Stimulated activated CD8-positive, alpha-beta memory T cell treated with anti-CD3 and anti-CD28 coated beads, Interleukin-4, amount 100 ng/mL, for 48 hours (primary cell): ENCODE results near the gene ALK.

ENCODE experiments used
- DNase-seq: peaks from one replicate; pipeline ENCODE4 v3.0.0-alpha.2; 2020

The ALK gene

DNA sequence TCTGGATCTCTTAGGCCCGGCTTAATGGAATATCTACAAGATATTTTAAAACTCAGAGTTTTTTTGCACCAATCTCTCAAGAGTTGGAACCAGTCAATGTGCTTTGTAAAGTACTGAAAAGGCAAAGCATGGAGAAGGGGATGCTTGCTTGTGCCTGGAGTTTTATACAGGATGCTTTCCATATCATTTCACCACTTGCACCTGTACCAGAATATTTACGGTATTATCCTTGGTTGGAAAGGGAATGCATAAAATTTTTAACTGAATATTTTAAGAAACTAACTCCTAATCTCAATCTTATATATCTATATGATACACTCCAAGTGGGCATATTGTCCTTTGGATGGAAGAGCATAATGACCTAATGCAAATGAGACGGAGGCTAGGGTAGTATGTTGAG is 487.5 kb downstream of the ALK start:
- DNase-seq = no peak

DNA sequence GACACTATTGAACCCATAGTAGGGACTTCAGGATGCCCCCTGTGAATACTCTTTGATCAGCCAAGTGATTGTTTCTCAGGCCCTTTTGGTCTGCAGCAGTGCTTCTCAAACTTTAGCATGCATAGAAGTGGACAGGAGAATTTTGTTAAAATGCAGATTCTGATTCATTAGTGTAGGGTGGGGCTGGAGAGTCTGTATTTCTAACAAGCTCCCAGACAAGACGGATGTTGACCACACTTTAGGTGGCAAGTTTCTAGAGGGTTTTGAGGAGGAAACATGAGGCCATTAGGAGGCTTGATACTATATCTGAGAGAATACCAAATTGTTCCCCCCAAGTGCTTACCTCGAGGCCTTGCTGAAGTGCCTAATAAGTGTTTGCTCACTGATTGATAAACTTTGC is 488.3 kb downstream of the ALK start:
- DNase-seq = no peak

DNA sequence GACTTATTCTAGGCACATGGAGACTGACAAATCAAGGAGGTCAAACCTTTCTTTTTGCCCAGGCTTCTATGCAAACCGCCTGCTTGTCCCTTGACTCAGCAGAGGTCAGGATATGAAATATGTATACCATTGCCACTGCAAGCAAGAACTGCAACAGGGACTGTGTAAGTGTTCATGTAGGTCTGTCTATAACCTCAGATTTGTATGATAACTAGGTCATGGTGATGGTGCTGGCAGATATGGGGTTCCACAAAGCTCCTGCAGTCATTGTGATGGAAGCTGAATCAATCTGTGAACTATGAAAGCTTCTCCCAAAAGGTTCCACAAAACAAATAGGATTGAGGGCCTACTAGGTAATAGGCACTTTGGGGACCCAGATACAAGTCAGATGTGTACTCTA is 489.9 kb downstream of the ALK start:
- DNase-seq = no peak

DNA sequence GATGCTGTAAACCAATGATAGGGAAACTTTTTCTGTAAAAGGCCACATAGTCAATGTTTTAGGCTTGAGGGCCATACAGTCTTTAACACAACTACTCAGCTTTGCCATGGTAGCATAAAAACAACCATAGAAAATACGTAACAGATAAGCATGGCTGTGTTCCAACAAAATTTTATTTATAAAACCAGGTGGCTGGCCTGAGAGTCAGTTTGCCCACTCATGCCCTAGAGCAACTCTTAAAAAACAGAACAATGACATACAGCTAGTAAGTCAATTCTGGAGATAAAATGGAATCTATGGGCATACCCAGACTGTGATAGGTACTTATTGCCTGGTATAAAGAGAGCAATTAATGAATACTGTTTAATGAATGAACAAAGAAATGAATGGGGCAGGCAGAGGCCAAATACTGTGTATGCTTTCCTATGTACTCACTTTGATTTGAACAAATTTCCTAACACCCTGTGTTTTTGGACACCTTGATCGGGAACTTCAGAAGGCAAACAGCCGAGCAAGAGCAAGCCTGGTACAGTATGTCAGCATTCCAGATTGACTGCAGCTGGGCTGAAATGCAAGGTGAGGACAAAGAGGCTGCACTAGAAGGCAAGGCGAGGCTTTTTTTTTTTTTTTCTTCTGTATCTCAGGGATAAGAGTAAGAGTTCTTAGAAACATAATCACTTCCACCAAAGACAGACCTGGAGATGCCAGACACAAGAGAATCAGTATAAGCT is 490.8 kb downstream of the ALK start:
- DNase-seq = no peak

DNA sequence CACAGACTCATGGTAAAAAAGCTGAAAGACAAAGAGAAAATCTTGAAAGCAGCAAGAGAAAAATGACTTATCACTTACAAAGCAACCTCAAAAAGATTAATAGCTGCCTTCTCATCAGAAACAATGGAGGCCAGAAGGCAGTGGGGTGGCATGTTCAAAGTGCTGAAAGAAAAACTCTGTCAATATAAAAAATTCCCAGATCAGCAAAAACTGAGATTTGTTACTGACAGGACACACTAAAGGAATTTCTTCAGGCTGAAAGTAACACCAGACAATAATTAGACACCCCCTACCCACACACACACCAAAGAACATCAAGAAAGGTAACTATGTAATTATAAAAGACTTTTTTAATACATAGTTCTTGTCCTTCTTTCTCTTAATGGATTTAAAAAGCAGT is 495.0 kb downstream of the ALK start:
- no peak for DNase-seq

DNA sequence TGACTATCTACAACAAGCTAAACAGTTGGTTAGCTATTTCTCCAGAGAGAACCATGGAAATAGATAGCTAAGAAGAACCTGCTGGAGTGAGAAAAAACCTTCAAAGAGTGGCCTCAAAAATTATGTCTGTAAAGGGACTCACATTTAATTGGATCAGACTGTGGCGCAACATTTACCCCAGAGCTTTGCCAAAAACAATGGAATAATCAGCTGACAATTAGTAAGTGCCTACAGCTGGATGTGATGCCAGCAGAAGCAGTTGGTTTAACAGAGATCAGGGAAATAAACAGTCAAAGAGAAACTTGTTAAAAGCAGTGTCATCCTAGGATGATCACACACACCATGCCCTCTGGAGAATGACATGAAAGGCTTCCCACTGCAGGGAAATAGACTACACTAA is 495.5 kb downstream of the ALK start:
- DNase-seq = no peak

DNA sequence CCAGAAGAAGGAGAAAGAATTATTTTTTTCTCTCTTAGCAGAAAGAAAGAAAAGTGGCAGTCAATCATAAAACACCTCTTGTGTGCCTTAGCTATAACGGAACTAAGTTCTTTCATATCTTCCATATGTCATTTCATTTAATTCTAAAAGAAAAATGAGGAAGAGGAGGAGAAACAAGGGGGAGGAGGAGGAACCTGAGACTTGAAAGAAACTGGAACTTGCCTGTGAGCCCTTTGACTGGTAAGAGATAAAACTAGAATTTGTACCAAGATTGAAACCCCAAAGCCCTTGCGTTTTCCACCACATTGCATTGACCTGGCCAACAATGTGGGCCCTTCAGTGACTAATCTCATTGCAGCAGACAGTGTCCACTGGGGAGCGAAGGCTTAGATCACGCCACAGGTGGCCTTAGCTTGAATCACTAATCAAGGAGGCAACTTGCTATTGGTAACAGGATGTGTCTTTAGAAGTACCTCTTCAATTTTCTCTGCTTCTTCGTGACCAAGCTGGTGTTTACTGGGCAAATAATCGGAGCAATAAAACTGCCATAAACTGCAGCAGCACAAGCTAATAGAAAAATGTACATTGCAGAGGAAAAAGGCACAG is 498.2 kb downstream of the ALK start:
- no peak for DNase-seq

DNA sequence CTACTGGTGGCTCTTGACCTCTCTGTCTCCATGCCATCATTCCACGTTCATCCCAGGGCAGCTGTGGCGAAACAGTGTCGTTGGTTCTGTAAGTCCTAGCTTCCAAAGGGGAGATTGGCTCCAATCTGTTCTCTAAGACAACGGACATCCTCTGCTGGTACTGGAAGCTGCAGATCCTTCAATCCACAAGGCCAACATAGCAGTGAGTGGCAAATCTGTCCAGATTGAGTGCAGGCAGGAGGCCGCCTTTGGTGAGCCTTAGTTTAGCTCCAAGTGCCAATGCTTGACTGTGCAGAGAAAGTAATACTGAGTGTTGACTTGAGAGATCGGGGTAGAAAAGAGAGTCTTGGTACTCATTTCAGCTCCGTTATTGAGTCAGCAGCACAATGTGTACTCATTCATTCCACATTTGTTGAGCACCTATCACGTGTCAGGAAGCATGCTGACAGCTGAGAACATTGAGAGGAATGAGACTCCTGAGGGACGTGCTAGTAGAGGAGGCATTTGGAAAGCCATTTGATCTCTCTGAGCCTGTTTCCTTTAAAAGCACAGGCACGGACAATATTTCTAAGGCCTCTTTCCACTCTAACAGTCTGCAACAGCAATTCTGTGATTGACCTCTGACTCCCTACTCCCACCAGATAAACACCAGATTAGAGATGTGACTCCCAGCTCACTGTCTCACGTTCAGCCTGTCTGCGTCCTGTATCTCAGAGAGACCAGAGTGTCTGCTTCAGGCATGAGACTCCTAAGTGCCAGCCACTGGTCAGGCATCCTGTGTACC is 500.2 kb downstream of the ALK start:
- DNase-seq = no peak

DNA sequence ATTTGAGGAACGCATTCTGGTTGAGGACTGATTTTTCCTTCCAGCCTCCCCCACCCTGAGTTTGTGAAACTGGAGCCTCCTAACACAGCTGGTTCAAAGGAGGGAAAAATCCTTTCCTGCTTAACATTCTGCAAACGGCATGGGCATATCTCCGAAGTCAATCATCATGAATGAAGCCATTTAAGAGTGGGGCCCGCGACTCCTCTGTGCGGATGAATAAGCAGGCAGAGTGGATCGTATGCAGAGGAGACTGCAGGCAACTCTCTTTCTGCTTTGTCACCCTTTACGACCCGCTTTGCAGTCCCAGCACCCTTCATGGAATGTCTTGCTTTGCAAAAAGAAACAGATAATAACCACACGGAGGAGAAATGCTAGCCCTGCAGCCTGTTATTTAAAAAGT is 500.9 kb downstream of the ALK start:
- DNase-seq = no peak

DNA sequence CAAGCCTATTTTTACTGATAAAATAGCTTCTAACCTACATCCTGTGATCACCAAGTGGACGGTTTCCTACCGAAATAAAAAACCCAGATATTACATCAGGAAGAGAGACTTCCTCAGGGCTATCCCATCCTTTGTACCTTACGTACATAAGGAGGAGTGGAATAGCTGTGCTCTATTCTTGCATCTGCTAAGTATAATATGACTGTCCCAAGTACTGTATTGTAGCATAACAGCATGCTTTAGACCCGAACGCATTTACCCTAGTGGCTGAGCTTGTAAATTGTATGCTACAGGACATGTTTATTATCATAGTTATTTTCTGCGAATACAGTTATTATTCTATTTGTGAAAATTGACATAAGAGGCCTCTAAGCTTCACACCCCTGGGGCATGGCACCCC is 503.8 kb downstream of the ALK start:
- no peak for DNase-seq

DNA sequence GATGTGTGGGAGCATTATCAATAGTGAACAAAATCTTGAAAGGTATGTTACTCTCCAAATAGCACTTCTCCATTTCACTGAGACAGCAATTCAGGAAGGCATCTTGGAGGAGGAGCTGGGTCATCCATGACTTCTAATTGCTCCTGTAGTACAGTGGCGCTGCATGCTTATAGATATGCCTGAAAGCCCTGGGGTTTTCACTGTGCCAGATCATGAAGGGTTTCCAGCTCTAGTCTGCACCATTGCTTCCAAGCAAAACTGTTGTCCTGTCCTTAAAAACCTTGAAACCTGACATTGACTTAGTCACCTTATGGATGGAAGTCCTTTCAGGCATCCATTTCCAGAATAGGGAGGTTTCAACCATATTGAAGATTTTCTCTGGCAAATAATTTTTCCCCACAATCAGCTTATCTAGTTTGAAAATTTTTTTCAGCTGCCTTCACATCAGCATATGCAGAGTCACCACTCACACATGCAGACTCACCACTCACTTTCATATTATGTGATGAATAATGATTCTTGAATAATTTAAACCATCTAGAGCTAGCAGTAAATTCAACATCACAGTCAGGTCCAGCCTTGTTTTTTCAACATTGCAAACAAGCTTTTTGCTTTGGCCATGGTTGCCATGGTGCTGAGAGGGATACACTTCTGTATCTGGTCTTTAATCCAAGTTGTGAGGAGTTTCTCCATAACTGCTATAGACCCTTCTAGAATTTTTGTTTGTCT is 509.0 kb downstream of the ALK start:
- DNase-seq = no peak

DNA sequence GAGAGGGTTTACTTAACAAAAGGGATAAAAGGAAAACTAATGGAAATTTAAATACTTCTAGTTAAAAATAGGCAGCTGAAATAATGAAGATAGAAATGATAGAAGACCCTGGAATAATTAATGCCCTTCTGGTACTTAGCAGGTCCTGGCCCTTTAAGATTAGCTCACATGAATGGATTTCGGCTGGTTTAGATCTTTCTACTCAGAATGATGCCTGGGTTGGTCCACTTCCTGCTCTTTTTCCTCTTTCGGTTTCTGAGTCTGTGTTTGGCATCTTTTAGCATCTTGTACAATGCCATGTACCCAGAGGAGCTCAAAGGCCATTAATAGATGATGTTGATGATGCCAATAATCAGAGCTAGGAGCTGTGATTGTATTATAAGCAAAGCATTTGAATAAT is 515.7 kb downstream of the ALK start:
- DNase-seq = no peak

DNA sequence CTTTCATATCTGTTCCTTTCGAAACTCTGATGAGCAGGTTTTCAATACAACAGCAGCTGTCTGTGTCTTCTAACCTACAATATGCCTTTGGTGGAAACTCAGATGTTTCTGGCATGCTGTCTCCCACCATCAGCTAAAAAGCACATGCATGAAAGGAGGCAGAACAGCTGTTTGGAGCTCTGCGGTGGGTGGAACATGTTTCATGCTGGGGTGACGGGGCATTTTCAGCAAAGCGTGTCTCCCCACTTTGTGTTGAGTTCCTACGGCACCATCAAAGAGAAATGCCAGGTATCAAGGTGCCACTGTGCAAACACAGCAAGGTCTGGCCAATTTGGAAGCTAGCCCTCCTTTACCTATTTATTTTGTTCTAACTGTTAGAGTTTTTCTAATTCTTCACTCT is 516.1 kb downstream of the ALK start:
- DNase-seq = no peak

DNA sequence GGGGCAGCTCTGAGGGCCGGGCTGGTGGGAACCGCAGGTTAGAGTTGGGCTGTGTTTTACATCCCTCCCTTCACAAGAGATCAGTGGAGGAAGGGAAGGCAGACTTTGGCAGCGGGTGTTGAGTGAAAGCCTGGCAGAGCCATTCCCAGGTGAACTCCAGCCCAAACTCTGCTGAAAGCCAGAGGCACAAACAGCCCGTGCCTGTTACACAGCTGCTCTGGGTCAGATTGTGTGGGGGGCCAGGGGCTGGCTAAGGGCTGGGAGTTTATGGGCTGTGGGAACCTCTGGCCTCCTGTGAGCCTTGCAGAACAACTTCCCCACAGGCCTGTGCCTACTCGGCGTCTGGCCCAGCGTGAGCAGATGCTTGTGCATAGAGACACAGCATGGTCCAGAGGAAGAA is 519.4 kb downstream of the ALK start:
- DNase-seq = no peak

DNA sequence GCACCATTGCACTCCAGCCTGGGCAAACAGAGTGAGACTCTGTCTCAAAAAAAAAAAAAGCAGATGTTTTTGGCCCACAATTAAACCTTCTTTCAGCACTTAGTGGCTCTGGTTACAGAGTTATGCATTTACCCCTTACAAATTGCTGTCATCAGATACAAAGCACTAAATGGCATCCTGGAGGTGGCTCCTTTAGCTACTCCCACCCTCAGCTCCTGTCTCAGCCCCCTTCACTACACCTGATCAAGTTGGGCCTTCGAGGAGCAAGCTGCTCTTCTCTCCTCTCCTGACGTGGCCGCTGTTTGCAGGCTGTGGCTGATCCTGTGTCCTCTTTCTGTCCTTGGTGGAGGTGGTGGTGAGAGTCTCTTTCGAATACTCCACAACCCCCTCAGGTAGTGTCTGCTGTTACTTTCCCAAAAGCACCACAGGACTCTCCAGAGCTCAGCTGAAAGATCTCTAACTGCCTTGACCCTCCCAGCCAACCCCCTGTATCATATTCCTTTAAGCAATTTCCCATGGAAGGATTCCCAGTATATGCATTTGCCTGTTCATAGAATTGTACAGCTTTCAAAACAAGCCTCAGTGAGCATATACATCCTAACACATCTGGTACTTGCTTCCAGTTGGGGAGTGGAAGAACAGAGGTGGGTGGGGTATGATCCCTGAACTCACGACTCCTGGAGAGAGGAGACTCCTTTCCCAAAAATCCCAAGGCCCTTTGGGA is 520.3 kb downstream of the ALK start:
- DNase-seq = no peak

DNA sequence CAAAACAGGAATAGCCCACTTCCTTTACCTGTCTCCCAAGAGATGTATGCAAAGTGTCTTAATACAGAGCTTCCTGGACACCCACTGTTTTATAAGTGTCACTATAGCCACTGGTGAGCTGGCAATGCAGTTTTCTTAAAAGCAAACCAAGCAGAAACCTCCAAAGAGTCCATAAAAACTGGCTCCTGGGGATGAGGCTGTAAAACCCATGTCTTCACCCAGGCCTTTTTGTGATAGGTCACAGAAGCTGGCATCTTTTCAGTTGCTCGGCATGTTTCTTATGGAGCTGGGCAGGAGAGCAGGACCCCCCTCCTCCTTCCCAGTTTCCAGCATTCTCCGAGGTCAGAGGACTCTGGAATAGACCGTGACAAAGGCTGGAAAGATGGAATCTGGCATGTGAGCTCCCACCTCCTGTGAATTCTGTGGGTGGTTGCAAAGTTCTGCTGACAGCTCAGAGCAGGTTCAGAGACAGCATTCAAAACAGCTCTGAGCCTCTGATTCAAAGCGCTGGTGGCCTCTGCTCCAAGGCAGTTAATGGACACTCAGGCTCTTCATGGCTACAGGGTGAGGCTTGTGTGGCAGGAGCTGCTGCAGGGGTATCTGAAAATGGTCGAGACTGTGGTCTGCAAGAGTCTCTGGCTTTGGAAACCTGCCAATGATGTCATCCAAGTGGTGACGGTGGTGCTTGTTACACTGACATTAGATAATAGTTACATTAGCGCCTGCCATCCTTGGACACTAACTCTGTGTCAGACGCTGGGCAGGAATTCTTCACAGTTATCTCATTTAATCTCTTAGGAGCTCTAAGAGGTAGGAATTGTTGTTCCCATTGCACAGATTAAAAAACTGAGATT is 522.8 kb downstream of the ALK start:
- no peak for DNase-seq

DNA sequence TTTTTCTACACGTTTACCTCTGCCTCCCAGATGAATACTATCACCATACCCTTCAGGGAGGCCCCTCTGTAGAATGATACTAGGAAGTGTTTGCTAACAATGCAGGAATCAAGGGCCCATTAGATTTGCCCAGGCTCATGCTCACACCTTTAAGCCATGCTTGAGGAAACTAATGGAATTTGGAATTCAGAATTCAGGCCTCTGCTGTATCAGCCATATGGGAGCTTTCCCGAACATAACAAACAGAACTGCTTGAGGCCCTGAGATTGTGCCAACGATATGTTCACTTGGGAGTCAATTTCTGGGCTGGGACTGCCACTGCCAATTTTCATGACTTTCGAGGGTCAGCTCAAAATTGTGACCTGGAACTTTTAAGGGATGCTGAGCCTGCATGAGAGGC is 523.7 kb downstream of the ALK start:
- DNase-seq = no peak

DNA sequence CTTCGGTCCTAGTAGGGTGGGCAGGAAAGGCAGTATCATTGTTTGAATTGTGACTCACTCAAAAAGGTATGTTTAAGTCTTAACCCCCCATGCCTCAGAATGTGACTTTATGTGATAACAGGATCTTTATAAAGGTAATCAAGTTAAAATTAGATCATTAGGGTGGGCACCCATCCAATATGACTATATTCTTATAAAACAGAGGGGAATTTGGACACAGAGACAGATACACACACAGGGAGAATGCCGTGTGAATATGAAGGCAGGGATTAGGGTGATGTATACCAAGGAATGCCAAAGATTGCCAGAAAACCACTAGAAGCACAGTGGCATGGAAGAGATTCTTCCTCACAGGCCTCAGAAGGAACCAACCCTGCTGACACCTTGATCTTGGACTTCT is 524.3 kb downstream of the ALK start:
- DNase-seq = no peak

DNA sequence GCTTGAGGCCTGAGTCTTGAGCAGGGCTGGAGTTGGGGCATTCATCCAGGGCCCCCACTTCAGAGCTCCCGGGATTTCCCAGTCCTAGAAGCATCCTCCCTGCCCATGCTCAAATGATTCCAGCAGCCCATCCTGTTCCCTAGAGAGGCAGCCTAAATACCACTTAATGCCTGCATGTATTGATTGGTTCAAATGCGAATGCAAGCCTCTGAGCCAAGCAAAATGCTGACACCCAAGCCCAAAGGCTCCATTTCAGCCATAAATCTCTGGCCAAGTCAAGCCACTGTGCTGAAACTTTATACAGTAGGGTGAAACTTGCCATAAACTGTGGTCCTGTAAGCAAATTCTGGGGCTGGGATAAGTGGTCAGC is 526.4 kb downstream of the ALK start:
- DNase-seq = no peak

DNA sequence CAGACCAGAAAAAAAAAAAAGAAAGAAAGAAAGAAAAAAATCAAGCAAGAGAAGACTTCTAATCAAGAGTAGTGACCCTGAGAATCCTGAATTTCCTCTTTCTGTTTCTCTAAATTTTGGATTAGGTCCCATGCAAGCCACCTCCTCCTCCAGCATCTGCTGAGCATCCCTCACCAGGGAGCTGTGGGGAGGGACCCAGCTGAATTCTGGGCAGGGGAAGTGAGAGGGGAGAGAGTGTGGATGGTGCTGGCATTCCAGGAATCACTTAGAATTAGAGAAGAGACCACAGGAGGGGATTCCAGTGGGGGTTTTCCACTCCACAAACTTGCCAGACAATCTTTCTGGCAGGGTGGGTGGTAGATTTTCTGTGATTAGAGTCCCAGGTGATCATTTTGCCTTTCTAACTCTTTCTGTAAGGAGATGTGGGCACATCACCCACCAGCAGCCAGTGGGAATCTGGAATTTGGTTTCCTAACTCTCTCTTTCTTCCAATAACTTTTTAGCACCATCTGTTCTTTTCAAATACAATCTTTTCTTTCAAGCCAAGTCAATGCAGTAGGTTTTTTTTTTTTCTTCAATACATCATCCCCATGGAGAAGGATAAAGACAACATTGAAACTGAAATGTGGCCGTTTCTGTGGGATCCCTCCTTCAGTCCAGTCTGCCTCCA is 526.9 kb downstream of the ALK start:
- no peak for DNase-seq

DNA sequence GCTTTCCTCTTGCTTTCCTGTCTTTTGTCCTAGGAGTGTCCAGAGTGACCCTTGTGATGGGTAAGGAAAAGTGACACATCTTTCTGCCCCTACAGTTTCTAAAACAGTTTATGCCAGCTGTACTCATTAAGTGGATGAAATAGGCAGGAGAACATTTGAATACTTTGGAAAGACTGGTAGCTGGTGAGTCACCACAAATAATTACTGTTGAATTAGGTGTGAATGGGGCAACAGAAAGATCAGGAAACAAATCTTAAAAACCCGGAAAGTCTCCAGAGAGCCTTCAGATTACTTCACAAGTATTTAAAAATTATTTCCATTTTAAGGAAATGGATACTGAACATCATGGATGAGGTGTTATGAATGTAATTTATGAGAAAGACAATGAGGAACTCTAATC is 527.7 kb downstream of the ALK start:
- no peak for DNase-seq
